Measurements from ENCODE around the gene MICALL2.
A peak's percentile ranks its signal among the peaks of the same experiment; 100 is the strongest.

Gene MICALL2

GRCh38 chr7:1458683-1459511 lies at the start of gene MICALL2:
Gene MICALL2, minus strand, starts transcription at chr7:1459470. Its CDS starts 144 bp downstream, at chr7:1459326.
- DNase-seq (ENCODE audit: low read depth): no peak
- TF ChIP-seq CTCF (IDR thresholded peaks at IDR 0.05; ENCODE audit: insufficient read depth, low read depth, low read length, missing control alignments): no peak

GRCh38 chr7:1508277-1508758 lies 49.0 kb upstream of the MICALL2 start:
- TF ChIP-seq CTCF (IDR thresholded peaks at IDR 0.05; ENCODE audit: insufficient read depth, low read depth, low read length, missing control alignments): no peak
- no peak for DNase-seq (ENCODE audit: low read depth)

More at GRCh38 chr7:1458683-1459511, at the start of gene MICALL2:
- peak within 1 kb of the TSS; percentile 55 for H3K4me3 ChIP-seq (ENCODE audit: low read depth, low read length)

GRCh38 chr7:1505731-1506550 lies 46.7 kb upstream of the MICALL2 start:
- no peak for TF ChIP-seq CTCF (IDR thresholded peaks at IDR 0.05; ENCODE audit: insufficient read depth, low read depth, low read length, missing control alignments)
- peak; percentile 34 for DNase-seq (ENCODE audit: low read depth)
- no peak overlapping the region for H3K4me3 ChIP-seq (ENCODE audit: low read depth, low read length)

More at GRCh38 chr7:1508277-1508758, 49.0 kb upstream of the MICALL2 start:
- H3K4me3 ChIP-seq (ENCODE audit: low read depth, low read length): no peak overlapping the region

- peak within 1 kb of the TSS; percentile 79 for H3K4me3 ChIP-seq (ENCODE audit: low read depth, low read length)
- DNase-seq (ENCODE audit: low read depth): peak; percentile 95
- peak; percentile 81 for TF ChIP-seq CTCF (IDR thresholded peaks at IDR 0.05; ENCODE audit: insufficient read depth, low read depth, low read length, missing control alignments)
These were observed 44.8 kb upstream of the MICALL2 start, which contains the start of gene INTS1 for GRCh38 chr7:1503816-1504775. Gene INTS1, minus strand, starts transcription at chr7:1504389. Its CDS starts 429 bp downstream, at chr7:1503960.

GRCh38 chr7:1503390-1503789 lies 44.1 kb upstream of the MICALL2 start:
- no peak for DNase-seq (ENCODE audit: low read depth)
- no peak for TF ChIP-seq CTCF (IDR thresholded peaks at IDR 0.05; ENCODE audit: insufficient read depth, low read depth, low read length, missing control alignments)
- H3K4me3 ChIP-seq (ENCODE audit: low read depth, low read length): peak overlapping the region; percentile 79

- no peak for TF ChIP-seq CTCF (IDR thresholded peaks at IDR 0.05; ENCODE audit: insufficient read depth, low read depth, low read length, missing control alignments)
- DNase-seq (ENCODE audit: low read depth): no peak
- peak overlapping the region; percentile 79 for H3K4me3 ChIP-seq (ENCODE audit: low read depth, low read length)
These were observed 43.6 kb upstream of the MICALL2 start for GRCh38 chr7:1502845-1503244.

All from GM12865 (cell line).